HTERT RPE-1 (cell line): ENCODE data around the gene RPS6KC1.
"Not testable (repeated sequence)": the region's sequence is repeated elsewhere in the genome, so short reads cannot be mapped to it uniquely, and the experiment has no call there.

Source experiments
- in situ Hi-C: fragments of 300-500 bp; cut with MboI; formaldehyde crosslinking; loops from 4 replicates; pipeline ENCODE4 v1.14.3; 2020; ENCODE audit warnings: low sequenced_read_pairs

Gene RPS6KC1

DNA sequence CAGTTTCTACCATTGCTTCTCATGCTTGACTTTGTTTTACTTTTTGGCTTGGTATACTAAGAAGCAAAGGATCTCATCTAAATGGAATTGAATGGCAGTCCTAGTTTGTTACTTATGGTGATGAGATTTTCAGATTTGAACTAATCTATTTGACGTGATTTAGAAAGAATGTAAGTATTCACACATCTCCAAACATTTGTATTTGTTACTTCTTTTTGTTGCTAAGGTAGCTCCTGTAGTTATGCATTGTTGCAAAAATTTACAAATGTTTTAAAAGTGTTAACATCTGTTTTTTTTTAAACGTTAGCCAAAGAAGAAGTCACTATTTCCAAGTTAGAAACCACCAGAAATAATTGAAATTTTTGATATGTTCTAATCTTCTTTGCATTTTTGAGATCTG lies 222.5 kb downstream of the RPS6KC1 start:
- in situ Hi-C loops = no loop called here

DNA sequence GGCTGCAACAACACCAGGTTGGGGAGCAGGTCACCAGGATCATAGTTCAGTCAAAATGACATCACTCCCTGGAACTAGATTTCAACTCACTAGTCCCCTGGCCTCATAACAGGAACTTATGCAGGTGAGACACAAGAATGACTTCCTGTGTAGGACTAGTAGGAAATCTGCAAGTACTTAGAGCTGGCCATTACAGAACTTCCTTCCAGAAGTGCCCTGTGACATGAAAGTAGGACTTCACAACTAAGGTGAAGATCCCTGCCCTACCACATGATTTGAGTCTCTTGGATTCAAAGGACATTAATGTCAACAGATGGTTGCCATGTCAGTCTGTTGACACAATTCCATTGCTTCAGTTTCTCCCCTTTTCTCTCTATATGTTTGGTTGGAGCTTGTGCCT lies 223.1 kb downstream of the RPS6KC1 start:
- in situ Hi-C loops = no loop called here

DNA sequence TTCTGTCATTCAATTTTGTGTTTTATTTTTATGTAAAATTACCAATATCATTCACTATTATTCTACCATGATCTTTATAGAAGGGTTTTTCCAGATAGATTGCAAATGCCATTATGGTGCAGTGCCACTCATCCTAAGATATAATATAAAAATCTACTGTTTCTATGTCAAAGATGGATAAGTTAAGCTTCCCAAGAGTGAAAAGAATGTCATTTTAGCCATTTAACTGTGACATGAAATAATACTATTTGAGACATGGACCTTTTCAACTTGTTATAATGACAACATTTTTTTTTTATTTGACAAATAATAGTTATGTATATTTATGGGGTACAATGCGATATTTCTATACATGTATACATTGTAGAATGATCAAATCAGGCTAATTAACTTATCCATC lies 224.3 kb downstream of the RPS6KC1 start:
- in situ Hi-C loops = no loop called here

DNA sequence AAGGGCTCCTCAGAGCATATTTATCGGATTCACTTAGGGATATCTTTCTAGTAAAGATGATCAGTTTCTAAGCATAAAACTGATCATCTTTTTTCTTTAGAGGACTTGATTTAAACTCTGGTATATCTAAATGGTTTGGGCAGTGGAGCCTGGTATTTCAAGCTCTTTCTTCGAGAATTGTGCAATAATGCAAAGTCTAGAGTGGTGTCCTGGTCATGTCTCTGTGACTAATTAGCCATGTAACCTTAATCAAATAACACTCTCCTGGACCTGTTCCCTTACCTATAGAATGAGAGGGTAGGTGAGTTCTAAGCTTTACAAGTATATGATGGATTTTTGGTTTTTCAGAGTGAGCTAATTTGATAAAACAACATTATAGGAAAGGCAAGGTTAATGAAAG lies 225.2 kb downstream of the RPS6KC1 start:
- in situ Hi-C loops = no loop called here

DNA sequence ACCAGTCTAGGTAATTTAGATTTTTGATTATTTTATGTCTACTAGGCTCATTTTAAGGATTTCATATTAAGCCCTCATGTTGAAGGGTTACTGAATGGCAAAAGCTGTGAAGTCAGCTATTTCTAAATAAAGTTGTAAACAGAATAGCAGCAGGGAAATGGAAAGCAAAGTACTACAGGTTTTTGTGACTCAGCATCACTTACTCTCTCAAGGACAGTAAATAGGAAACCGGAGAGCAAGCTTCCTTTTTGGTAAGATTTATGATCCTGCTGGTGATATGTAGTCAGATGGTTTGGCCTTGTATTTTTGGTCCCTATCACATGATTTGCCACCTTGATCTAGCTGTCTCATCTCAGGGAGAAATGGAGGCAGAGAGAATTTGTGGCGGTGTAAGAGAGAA lies 226.0 kb downstream of the RPS6KC1 start:
- in situ Hi-C loops = no loop called here

DNA sequence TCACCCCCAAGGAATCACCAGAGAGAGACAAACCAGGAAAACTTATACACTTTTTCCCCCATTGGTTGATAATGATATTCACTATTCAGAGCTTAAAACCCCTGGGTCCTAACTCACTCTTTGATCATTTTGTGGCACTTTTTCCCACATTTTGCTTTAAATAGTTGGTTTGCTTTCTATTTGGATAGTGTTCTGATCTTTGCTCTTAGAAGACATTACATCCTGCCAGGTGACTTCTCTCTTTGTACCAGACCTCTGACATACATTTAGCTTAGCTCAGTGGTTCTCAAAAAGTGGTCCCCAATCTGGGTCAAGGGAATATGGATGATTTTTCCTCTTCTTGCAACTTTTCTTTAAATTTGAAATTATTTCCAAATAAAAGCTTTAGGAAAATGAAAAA lies 228.4 kb downstream of the RPS6KC1 start:
- in situ Hi-C loops = no loop called here

DNA sequence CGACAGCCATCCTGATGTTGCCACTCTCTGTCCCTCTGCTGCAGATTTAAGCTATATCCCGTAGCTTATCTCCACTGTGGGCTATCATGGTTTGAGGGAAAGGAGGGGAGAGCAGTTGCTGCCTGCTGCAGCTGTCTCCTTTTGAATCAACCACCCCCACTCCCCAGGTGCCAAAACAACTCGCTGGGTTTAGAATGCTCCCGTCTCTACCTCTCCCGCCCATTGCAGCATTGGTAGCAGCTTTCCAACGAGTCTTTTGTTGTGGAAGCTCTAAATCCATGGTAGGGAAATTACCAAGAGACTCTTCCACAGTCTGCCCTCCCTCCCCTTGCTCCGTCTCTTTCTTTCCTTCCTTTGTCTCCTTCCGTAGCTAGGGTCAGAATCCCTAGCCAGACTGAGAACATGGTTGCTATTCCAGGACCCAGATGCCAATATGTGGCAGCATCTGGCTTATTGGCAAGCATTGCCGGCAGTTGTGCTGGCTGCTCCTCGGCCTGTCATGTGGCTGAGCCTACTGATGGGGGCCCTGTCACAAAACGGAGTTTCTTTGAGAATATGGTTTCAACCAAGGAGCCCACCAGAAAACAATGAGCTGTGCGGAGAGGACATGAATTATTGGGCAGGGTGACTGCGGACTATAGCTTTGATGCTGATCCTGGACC lies 230.7 kb downstream of the RPS6KC1 start:
- in situ Hi-C loops = no loop called here

DNA sequence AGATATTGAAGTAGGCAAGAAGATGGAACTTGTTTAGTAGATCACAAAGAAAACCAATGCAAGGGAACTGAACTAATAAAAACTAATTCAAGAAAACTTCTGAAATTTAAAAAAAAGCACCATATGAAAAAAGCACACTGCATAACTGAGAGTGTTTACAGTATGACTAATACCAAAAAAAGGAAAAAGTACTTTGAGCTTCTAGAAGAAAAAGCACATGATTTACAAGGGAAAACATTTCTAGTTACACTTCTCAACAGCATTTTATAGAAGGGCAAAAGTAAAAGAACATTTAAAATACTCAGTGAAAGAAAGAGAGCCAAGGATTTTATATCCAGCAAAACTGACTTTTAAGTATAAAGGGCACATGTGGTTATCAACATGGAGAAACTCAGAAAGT lies 233.6 kb downstream of the RPS6KC1 start:
- in situ Hi-C loops = no loop called here

DNA sequence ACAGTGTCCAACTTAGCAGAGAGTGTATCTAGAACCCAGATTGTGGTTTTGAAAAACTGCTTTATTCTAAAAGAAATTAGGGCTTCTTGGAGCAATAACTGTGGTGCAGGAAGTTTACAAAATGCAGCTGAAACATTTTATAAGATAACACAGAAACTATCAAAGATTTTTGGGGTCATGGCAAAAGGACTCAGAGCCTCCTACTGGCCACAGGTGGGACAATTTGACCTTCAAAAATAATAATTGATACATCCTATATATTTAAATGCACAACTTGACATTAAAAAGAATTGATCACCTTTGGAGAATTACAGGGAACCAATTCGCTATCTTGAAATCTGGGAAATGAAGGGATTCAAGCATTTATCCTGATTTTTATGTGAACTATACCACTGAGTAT lies 235.2 kb downstream of the RPS6KC1 start:
- in situ Hi-C loops = no loop called here

DNA sequence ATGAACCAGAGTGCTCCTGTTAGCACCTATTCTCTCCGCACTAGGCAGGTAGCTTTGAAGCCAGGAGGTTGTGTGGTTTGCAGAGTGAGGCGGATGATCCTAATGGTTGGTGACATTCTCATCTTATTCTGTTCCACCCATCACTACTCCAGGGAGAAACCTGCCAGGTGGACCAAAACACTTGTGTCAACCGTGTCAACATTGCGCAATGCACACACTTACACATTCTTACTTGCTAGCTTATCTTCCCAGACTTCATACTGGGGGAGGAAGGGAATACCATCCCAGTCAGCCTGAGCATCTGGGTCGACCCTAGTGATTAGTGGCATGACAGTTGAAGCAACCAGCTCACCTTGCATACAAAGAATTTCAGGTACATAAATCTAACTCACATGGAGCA lies 236.9 kb downstream of the RPS6KC1 start:
- in situ Hi-C loops = no loop called here

DNA sequence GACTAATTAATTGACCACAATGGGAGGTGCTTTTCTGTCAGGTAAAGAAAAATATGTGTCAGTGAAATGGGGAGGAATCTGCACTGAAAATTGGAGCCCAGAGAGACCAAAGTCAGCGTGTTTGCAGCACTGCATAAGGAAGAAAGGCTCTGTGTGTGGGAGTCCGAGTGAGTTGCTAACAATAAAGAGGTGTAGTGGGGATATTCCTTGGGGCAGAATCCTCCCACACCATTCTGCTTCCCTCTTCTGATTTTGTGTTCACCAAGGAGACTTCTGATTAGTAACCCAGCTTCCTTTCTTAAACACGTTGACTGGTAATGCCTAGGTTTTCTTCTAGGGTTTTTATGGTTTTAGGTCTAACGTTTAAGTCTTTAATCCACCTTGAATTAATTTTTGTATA lies 240.5 kb downstream of the RPS6KC1 start:
- in situ Hi-C loops = no loop called here

DNA sequence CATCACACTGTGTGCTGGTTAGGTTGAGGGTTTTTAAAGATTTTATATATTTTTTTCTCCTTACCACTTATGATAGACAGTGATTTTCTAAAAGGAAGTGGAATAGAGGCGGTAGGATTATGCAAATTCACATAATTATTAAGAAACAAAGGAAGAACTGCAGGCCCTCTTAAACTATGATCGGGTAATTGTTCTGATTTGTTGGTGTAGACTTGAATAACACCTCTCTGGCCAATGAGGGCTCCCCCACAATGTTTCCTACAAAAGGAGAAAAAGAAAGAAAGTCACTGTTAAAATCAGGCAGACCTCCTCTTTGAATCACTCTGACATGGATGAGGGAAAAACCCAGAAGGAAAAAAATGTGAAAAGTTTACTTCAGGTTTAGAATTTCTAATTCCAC lies 241.6 kb downstream of the RPS6KC1 start:
- in situ Hi-C loops = no loop called here

DNA sequence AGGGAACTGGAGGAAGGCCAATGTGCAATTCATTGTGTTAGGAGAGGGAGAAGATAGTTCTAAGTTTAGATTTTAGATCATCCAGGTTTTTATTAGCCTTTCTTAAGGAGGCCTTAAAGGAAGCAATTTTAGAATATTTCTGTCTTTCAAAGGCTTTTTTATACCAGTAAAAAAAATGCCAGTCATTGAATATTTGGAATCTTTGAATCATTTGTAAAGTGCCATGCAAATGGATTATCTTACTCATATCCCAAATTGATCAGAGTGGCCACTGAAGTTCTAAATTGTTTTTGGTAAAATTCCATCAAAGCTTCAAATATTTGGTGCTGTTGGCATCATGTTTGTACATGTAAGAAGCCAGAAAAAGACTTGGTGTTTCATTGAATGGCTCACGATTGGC lies 244.8 kb downstream of the RPS6KC1 start:
- in situ Hi-C loops = no loop called here

DNA sequence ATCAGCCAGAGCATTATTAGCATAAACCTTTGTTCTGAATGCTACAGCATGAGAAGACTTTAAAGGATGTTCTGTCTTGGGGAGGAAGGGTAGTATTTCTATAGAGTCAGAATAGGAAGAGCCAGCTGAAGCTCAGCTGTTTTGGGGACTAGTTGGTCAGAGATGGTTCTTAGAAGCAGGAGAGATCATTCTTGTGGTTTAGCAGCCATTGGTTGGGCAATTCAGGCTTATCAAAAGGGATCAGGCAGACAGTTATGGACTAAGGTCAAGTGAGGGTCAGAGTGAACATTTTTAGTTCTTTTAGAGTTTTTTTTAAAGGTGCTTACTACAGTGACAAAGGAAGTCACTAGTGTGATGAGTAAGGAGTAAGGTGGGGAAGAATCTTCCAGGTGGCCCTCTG lies 245.5 kb downstream of the RPS6KC1 start:
- in situ Hi-C loops = no loop called here

DNA sequence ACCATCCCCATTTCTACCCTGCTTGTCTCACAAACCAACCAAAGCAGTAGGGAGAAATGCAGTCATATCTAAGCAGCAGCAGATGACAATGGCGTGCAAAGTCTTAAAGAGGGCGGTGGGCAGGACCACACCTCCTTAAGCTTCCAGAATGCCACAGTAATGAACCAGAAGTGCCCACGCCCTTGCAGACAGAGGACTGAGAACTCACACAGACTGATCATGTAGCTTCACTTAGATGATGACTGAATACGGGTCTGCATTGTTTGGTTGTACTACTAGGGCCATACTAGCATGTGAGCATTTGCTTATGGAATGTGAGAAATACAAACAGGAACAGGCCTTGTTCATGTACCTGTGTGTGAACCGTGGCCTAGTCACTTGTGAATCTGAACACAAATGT lies 246.0 kb downstream of the RPS6KC1 start:
- in situ Hi-C loops = no loop called here

DNA sequence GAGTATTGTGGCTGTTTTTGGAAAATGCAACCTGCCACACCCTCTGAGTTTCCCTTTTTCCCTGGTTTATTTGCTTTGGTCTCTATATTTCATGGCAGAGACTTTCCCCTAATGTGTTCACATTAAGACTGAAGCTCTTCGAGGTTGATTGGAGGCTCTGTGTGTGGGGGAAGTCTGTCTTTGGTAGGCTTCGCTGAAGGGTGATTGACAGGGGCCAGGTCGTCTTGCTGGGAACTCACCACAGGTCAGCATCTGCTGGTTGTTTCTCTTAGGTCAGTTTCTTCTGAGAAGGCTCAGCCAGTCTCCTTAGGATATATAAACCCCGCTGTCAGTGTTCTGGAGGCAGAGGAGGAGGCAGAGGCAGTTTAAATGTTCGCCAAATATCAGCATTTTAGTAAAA lies 249.4 kb downstream of the RPS6KC1 start:
- in situ Hi-C loops = no loop called here

DNA sequence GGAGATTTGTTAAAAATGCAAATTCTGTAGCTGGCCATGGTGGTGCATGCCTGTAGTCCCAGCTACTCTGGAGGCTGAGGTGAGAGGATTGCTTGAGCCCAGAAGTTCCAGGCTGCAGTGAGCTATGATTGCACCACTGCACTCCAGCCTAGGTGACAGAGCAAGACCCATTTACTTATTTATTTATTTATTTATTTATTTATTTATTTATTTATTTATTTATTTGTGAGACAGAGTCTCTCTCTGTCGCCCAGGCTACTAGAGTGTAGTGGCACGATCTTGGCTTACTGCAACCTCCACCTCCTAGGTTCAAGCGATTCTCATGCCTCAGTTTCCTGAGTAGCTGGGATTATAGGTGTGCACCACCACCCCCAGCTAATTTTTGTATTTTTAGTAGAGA lies 250.5 kb downstream of the RPS6KC1 start:
- in situ Hi-C loops = not testable (repeated sequence)

DNA sequence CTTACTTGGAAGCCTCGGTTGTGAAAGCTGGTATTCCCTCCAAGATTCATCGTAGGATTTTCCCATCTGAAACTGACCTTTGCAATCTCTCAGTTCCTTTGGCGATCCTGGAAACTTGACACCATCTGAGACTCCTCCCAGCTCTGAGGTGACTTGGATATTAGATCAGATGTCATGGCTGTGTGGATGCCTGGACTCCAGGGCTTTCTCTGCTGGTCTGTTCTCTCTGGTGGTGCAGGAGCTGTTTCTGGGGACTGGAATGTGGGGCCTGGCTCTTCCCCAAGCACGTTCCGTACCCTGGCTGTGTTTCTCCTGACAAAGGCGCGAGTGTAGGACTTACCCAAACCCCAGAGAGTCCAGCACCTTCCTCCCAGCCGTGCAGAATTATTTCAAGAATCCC lies 252.2 kb downstream of the RPS6KC1 start:
- in situ Hi-C loops = no loop called here

DNA sequence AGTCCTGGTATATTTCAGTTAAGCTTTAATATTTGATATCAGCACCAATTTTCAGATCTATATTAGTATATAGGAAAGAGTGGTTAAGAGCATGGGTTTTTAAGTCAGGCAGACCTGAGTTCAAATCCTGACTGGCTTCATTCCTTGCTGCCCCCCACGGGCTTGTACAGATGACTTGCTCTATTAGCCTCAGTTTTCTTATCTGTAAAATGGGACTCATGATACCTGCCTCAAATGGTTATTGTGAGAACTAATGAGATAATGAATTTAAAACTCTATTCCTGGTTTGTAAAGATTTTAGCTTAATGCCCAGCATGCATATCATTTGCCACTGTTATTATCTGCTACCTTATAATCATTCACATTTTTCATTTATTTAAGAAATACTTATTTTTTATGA lies 264.5 kb downstream of the RPS6KC1 start:
- in situ Hi-C loops = no loop called here

DNA sequence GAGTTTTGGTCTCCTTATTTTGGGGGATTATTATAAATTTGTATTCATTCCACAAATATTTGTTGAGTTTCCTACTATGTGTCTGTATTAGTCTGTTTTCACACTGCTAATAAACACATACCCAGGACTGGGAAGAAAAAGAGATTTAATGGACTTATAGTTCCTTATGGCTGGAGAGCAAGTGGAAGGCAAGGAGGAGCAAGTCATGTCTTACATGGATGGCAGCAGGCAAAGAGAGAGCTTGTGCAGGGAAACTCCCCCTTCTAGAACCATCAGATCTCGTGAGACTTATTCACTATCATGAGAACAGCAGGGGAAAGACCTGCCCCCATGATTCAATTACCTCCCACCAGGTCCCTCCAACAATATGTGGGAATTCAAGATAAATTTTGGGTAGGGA lies 267.4 kb downstream of the RPS6KC1 start:
- in situ Hi-C loops = not testable (repeated sequence)

DNA sequence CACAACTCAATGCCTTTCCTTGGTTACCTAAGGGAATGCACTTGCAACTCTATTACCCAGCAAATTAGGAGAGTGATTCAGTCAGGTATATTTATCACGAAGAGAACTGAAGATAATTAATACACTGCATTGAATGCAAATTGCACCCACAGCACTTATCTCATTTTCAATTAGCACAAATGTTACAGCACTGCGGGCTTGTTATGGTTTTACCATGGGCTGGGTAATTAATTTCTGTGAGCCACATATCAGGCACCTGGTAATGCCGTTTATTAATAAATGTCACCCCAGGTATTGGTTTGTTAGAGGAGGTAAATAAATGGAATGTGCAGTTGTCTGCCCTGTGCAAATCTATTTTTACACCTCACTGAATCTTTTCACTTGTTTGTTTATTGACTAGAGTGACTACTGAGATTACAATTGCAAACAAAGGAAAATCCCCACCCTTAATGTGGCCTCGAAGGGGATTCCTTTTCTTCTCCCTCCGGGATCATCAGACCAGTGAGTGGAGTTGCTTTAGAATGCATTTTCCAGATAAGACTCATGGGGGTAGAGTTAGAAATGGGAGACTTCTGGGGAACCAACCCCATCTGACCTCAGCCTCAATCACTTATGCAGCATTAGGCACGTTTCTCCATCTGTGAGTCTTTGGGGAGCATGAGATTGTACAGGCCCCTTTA lies 269.3 kb downstream of the RPS6KC1 start:
- in situ Hi-C loops = no loop called here
